Measurements from ENCODE around the gene TDRD15. TPM values are rescaled to one million over a fixed set of nuclear protein-coding genes. Genes with fewer than 3 reads are reported as not detected.
"Not testable (repeated sequence)": the region's sequence is repeated elsewhere in the genome, so short reads cannot be mapped to it uniquely, and the experiment has no call there.

Gene TDRD15
- total RNA-seq, 1 donor from 2014 or later: not detected

DNA sequence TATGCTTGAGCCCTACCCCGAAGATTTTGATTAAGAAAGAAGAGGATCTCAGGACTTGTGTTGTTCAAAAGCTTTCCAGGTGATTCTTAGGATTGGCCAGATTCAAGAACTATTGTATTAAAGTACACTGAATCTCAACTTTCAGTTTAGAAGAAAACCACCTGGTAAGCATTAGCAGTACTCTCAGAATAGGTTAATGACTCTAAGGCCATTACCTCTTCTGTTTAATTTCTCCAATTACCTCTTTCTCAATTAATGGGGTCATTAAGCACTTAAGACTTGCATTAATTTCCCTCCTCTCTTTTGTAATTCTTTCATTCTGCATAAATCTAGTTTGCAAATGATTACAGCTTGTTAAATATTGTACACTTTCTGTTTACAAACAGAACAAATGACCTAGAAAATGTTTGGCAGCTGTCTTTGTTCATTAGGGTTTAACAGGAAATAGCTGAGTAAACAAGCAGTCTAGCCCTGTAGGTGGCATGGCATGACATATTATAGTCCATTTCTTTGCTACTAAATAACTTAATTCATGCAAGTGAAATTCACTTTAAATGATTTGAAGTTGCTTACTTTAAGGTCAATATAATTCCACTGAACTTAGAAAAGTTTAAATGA is 20.4 kb upstream of the TDRD15 start:
- intact Hi-C loops (cut with micrococcal nuclease): no loop called here
- no peaks in the 10 kb centered on the region for H3K36me3 Mint-ChIP-seq (ENCODE audit: low read depth)

DNA sequence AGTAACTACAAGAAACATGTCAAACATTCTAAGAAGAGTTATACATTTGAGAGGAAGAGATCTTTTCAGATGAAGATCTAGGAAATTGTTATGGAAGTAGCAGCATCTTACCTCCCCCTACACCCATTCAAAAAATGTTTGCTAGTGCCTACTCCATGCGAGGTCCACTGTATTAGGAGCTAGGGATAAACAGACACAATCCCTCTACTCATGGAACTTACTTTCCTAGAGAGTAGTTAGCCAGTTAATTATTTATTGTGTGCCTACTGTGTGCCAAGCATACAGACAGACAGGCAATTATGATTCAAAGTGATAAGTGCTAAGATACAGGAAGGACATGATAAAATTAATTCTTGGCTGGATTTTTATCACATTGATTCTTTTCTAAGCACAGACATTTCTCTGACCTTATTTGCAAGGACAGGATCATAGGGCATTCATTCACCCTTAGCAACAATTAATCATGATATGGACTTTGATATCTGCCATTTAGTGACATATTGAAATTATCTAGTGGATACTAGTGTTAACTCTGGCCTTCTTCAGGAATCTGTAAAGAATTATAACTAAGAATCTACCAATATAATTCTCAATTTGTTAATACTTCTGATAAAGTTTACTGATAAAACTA is 19.6 kb upstream of the TDRD15 start:
- no peak overlapping the region for H3K4me3 Mint-ChIP-seq (ENCODE audit: low read depth)
- no peaks in the 10 kb centered on the region for H3K4me1 Mint-ChIP-seq (ENCODE audit: low read depth)
- H3K27ac Mint-ChIP-seq: no peak overlapping the region
- no peaks in the 10 kb centered on the region for H3K9me3 Mint-ChIP-seq
- intact Hi-C loops (cut with micrococcal nuclease): no loop called here
- no peak for DNase-seq (ENCODE audit: low spot score)
- no peaks in the 10 kb centered on the region for H3K36me3 Mint-ChIP-seq (ENCODE audit: low read depth)
- H3K27me3 Mint-ChIP-seq (ENCODE audit: low read depth): no peaks in the 10 kb centered on the region

More for the DNA sequence above, 20.4 kb upstream of the TDRD15 start:
- no peak for DNase-seq (ENCODE audit: low spot score)
- Mint-ChIP-seq H3K9me3 (no peaks in the 10 kb centered on the region), H3K4me3 (ENCODE audit: low read depth) (no peak overlapping the region), H3K27ac (no peak overlapping the region), H3K27me3 (ENCODE audit: low read depth) (no peaks in the 10 kb centered on the region), H3K4me1 (ENCODE audit: low read depth) (no peaks in the 10 kb centered on the region)

DNA sequence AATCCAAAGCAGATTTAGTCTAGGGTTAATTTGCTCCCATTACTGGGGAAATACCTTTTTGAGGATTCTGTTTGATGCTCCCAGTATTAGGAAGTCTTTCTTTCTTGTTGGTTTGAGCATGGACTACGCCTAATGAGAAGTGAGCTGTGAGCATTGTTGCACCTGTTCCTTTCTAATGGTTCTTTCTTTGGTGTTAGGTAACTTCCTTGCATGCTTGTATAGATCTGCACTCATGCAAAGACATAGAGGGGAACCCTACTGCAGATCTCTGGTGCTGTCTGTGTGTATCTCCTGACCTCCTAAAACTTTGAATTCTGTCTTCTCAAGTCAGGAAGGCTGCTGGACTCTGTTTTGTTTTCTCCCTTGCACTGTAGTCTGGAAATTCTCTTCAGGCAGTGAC is 12.8 kb upstream of the TDRD15 start:
- no peaks in the 10 kb centered on the region for H3K9me3 Mint-ChIP-seq
- intact Hi-C loops (cut with micrococcal nuclease): loop anchor here (10.0 kb wide), 1 partner anchor 446 kb away; the partner anchor contains the start of gene GDF7

DNA sequence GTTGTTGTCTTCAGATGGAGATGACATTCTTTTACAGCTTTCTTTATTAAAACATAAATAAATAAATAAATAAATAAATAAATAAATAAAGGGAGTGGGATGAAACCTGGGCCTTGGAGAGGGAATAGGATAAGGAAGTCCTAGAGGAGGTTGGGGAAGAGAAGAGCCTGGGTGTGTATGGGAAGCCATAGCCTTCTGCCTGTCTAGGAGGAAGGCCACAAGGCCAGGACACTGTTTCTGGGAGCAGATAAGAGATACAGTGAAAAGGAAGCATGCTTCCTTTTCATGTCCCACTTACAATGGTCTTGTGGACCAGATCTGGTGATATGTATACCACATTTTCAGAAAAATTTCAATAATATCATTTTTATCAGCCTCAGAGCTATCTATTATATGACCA is 6.1 kb upstream of the TDRD15 start:
- Mint-ChIP-seq H3K9me3 (no peaks in the 10 kb centered on the region), H3K4me1 (ENCODE audit: low read depth) (no peaks in the 10 kb centered on the region), H3K27me3 (ENCODE audit: low read depth) (no peaks in the 10 kb centered on the region), H3K36me3 (ENCODE audit: low read depth) (no peaks in the 10 kb centered on the region), H3K27ac (no peak overlapping the region), H3K4me3 (ENCODE audit: low read depth) (no peak overlapping the region)
- DNase-seq (ENCODE audit: low spot score): no peak
- intact Hi-C loops (cut with micrococcal nuclease): loop anchor here (1.0 to 10.0 kb wide), 2 partner anchors 74 to 453 kb away; partner anchors contain the start of gene GDF7

More for the DNA sequence above, 12.8 kb upstream of the TDRD15 start:
- Mint-ChIP-seq H3K4me3 (ENCODE audit: low read depth) (no peak overlapping the region), H3K27me3 (ENCODE audit: low read depth) (no peaks in the 10 kb centered on the region), H3K36me3 (ENCODE audit: low read depth) (no peaks in the 10 kb centered on the region), H3K4me1 (ENCODE audit: low read depth) (no peaks in the 10 kb centered on the region), H3K27ac (no peak overlapping the region)
- no peak for DNase-seq (ENCODE audit: low spot score)

DNA sequence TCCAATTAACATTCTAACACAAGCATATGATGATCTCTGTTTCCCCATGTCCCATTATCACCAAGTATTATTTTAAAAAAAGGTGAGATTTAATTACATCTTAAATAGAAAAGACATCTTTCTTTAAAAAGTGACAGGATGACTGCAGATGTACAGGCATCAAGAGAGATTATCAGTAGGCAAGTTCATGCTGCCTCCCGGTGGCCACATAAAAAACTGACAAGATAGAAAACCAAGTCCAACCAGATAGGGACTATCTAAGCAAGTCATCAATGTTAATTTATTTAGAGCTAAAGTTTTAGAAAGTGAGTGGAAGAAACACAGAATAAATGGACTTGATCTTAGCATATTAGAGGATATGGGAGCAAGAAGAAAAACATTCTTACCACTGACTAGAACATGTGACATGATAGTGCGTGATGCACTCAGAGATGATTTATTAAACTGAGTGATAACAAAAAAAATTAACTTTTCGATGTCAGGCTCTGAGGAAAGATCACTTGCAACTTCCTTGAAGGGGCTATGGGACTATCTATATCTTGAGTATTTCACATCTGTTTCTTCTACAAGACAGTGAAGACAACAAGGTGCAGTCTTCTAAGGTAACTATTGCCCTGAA is 5.4 kb upstream of the TDRD15 start:
- Mint-ChIP-seq H3K36me3 (ENCODE audit: low read depth) (no peaks in the 10 kb centered on the region), H3K4me3 (ENCODE audit: low read depth) (no peak overlapping the region), H3K27ac (no peak overlapping the region), H3K27me3 (ENCODE audit: low read depth) (no peaks in the 10 kb centered on the region), H3K9me3 (no peaks in the 10 kb centered on the region), H3K4me1 (ENCODE audit: low read depth) (no peaks in the 10 kb centered on the region)
- intact Hi-C loops (cut with micrococcal nuclease): loop anchor here (1.0 to 10.0 kb wide), 2 partner anchors 75 to 454 kb away; partner anchors contain the start of gene GDF7
- DNase-seq (ENCODE audit: low spot score): no peak

DNA sequence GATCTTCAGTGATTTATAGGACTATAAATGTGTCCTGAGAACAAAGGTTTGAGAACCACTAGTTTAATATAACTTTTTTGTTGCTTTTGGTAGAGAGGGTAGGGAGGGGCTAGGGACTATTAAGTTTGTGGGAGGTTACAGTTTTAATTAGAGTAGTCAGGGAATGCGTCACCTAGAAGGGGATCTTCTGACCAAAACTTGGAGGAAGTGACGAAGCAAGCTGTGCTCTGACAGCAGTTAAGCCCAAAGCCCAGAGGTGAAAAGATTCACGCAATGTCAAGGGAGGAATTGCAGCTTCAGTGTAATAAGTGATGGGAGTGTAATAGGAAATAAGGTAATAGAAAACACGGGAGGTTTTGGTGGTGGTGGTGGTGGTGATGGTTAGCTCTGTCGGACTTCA is 8.1 kb downstream of the TDRD15 start:
- no peaks in the 10 kb centered on the region for H3K36me3 Mint-ChIP-seq (ENCODE audit: low read depth)
- DNase-seq (ENCODE audit: low spot score): no peak
- H3K27me3 Mint-ChIP-seq (ENCODE audit: low read depth): no peaks in the 10 kb centered on the region
- no peak overlapping the region for H3K27ac Mint-ChIP-seq
- no peaks in the 10 kb centered on the region for H3K4me1 Mint-ChIP-seq (ENCODE audit: low read depth)
- intact Hi-C loops (cut with micrococcal nuclease): no loop called here
- no peaks in the 10 kb centered on the region for H3K9me3 Mint-ChIP-seq
- H3K4me3 Mint-ChIP-seq (ENCODE audit: low read depth): no peak overlapping the region

DNA sequence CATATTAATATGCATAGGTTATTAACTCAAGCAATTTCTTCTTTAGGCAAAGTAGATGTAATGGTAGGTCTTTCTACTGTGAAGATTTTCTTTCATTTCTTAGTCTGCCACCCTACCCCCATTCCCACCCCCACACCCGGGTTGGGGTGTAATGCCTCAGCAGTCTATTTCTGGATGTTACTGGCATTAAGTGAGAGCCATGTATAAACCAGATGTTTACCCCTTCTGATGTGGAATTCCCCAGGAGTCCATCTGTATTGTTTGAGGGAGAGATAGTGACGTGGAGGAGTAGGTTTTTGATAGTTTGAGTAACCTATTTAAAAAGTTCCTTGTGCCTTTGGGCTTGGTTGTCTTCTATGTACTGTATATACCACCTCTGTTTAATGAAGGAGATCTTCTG is 11.8 kb downstream of the TDRD15 start:
- H3K27me3 Mint-ChIP-seq (ENCODE audit: low read depth): no peaks in the 10 kb centered on the region
- no peak overlapping the region for H3K27ac Mint-ChIP-seq
- H3K36me3 Mint-ChIP-seq (ENCODE audit: low read depth): no peaks in the 10 kb centered on the region
- H3K4me3 Mint-ChIP-seq (ENCODE audit: low read depth): no peak overlapping the region
- no peak for DNase-seq (ENCODE audit: low spot score)
- H3K9me3 Mint-ChIP-seq: no peaks in the 10 kb centered on the region
- intact Hi-C loops (cut with micrococcal nuclease): no loop called here
- H3K4me1 Mint-ChIP-seq (ENCODE audit: low read depth): no peaks in the 10 kb centered on the region

DNA sequence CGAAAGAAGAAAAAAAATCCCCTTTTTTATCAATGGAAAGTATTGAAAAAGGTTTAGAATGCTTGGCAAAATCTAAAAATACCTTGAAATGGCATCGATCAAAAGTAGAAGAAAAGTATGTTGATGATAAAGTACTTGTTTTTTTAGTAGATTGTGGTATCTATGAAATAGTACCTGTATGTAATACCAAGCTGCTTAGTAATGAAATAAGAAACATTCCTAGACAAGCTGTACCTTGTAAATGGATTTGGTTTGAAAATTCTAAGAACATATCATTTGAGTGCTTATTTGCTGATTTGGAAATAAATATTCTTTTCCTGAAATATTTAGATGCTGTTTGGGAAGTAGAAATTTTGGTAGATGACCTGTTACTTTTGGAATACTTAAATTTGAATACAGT is 18.4 kb downstream of the TDRD15 start:
- Mint-ChIP-seq H3K9me3 (no peaks in the 10 kb centered on the region), H3K4me1 (ENCODE audit: low read depth) (no peaks in the 10 kb centered on the region), H3K4me3 (ENCODE audit: low read depth) (no peak overlapping the region), H3K36me3 (ENCODE audit: low read depth) (no peaks in the 10 kb centered on the region), H3K27ac (no peak overlapping the region), H3K27me3 (ENCODE audit: low read depth) (no peaks in the 10 kb centered on the region)
- intact Hi-C loops (cut with micrococcal nuclease): no loop called here
- DNase-seq (ENCODE audit: low spot score): no peak

DNA sequence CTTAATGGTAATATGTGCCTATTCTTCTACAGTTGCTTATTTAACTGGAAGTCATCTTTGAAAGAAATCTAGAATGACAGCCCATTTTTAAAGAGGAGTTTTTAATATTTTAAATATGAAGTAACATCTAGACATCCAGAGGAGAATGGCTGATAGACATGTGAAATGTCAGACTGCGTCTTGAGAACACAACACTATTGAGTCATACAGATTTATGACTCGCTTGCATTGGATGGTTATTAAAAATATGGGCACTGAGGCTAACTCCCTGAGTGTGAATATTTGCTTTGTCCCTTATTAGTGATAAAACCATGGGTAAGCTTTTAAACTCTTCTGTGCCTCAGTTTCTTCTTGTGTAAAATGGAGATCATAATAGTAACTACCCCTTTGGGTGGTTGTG is 22.9 kb downstream of the TDRD15 start:
- H3K27me3 Mint-ChIP-seq (ENCODE audit: low read depth): no peaks in the 10 kb centered on the region
- no peak overlapping the region for H3K4me3 Mint-ChIP-seq (ENCODE audit: low read depth)
- DNase-seq (ENCODE audit: low spot score): no peak
- H3K36me3 Mint-ChIP-seq (ENCODE audit: low read depth): no peaks in the 10 kb centered on the region
- H3K9me3 Mint-ChIP-seq: no peaks in the 10 kb centered on the region
- intact Hi-C loops (cut with micrococcal nuclease): no loop called here
- H3K4me1 Mint-ChIP-seq (ENCODE audit: low read depth): no peaks in the 10 kb centered on the region
- H3K27ac Mint-ChIP-seq: no peak overlapping the region

DNA sequence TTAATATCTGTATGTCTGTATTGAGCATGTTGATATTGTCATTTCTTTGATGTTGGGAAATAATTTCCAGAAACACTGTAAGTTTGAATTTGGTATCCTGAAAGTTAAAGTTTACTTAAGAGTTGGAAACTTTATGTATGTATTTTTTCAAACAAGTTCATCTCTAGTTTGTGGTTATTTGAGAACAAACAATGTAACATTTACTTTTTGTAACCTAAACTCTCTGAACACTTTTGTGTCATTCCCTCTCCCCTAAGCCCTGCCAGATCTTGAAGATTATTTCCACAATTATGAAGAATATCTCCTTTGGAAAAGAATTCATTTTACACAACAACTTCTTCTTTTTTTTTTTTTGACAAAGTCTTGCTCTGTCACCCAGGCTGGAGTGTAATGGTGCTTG is 24.9 kb downstream of the TDRD15 start:
- Mint-ChIP-seq H3K4me1 (ENCODE audit: low read depth) (no peaks in the 10 kb centered on the region), H3K36me3 (ENCODE audit: low read depth) (no peaks in the 10 kb centered on the region), H3K4me3 (ENCODE audit: low read depth) (no peak overlapping the region), H3K27ac (no peak overlapping the region), H3K27me3 (ENCODE audit: low read depth) (no peaks in the 10 kb centered on the region), H3K9me3 (no peaks in the 10 kb centered on the region)
- DNase-seq (ENCODE audit: low spot score): no peak
- intact Hi-C loops (cut with micrococcal nuclease): no loop called here

DNA sequence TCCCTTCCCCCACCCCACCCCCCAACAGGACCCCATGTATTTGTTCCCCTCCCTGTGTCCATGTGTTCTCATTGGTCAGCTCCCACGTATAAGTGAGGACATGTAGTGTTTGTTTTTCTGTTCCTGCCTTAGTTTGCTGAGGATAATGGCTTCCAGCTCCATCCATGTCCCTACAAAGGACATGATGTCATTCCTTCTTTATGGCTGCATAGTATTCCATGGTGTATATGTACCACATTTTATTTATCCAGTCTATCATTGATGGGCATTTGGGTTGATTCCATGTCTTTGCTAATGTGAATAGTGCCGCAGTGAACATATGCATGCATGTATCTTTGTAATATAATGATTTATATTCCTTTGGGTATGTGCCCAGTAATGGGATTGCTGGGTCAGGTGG is 27.5 kb downstream of the TDRD15 start:
- H3K9me3 Mint-ChIP-seq; H3K4me3 Mint-ChIP-seq (ENCODE audit: low read depth); intact Hi-C loops (cut with micrococcal nuclease): not testable (repeated sequence)

DNA sequence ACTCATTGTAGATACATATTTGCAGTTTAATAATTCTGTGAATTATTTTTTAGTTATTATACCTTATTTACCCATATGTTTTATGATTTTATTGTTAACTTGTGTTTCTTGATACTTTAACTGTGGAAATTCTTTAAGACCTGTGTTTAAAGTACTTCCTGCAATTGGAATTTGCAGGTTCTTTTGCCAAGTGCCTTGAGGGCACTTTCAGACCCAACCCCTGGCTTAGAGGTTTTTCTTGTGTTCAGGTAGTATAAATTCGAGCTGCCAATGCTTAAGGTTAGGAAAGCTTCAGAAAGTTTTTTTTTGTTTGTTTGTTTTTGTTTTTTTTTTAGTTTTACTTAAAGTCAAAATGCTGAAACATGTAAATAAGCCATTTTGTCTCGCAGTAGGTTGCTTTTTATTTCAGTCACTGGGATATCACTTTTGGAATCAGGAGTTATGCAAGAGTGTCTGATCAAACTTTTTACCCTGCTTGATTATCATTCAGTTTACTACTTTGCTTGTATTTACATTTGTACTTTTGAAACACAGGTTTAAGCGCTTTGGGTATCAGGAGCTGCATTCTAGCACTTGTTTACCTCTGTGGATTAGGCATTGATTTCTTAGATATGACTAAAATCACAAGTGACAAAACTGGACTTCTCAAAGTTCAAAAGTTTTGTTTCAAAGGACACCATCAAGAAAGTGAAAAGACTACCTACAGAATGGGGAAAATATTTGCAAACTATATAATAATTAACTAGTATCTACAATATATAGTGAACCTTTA is 31.8 kb downstream of the TDRD15 start:
- H3K27me3 Mint-ChIP-seq (ENCODE audit: low read depth): no peaks in the 10 kb centered on the region
- no peaks in the 10 kb centered on the region for H3K36me3 Mint-ChIP-seq (ENCODE audit: low read depth)
- H3K4me1 Mint-ChIP-seq (ENCODE audit: low read depth): no peaks in the 10 kb centered on the region
- H3K9me3 Mint-ChIP-seq: no peaks in the 10 kb centered on the region
- H3K27ac Mint-ChIP-seq: no peak overlapping the region
- H3K4me3 Mint-ChIP-seq (ENCODE audit: low read depth): no peak overlapping the region
- DNase-seq (ENCODE audit: low spot score): no peak
- intact Hi-C loops (cut with micrococcal nuclease): no loop called here

More for the DNA sequence above, 27.5 kb downstream of the TDRD15 start:
- not testable (repeated sequence) for H3K36me3 Mint-ChIP-seq (ENCODE audit: low read depth); DNase-seq (ENCODE audit: low spot score); H3K4me1 Mint-ChIP-seq (ENCODE audit: low read depth); H3K27me3 Mint-ChIP-seq (ENCODE audit: low read depth); H3K27ac Mint-ChIP-seq

DNA sequence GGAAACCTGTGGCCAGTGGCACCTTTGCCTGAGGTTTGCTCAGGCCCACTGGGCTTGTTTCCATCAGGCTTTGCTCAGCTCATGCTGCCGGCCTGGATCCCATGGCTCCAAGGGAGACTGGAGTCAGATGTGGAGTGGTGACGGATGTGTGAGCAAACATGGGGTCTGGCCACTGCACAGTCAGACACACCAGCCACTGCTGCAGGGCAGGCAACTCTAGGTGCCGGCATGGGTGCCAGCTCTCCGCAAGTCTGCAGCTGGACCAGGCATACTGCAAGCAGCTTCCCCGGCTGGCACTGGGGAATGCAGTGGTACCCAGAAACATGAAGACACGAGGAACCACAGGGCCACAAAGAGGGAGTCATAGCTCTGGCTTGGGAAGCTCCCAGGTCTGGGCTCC is 37.4 kb downstream of the TDRD15 start:
- Mint-ChIP-seq H3K4me1 (ENCODE audit: low read depth) (no peaks in the 10 kb centered on the region), H3K9me3 (no peaks in the 10 kb centered on the region), H3K27me3 (ENCODE audit: low read depth) (no peaks in the 10 kb centered on the region), H3K27ac (no peak overlapping the region), H3K4me3 (ENCODE audit: low read depth) (no peak overlapping the region), H3K36me3 (ENCODE audit: low read depth) (no peaks in the 10 kb centered on the region)
- intact Hi-C loops (cut with micrococcal nuclease): no loop called here
- no peak for DNase-seq (ENCODE audit: low spot score)
